ELF-1 (cell line): ENCODE data around the gene ZBTB6.
"Not testable (repeated sequence)": the region's sequence is repeated elsewhere in the genome, so short reads cannot be mapped to it uniquely, and the experiment has no call there.

Experiments used
- DNase-seq: peaks from one replicate; pipeline ENCODE4 v3.0.0-alpha.2; 2016; ENCODE audit warnings: low read depth, low spot score

ZBTB6 gene

DNA sequence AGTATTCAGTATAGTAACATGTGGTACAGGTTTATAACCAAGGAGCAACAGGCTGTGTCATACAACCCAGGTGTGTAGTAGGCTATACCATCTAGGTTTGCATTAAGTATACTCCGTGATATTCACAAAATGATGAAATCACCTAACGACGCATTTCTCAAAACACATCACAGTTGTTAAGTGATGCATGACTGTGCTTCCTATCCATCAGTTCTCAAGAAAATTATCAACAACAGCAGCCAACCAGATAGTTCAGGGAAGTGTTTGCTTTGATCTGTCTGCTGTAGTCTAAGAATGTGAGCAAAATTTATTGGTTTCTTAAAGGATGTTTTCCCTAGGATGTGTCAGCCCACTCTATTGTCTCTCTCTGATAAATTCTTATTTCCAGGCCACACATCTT is 10.8 kb upstream of the ZBTB6 start:
- no peak for DNase-seq

DNA sequence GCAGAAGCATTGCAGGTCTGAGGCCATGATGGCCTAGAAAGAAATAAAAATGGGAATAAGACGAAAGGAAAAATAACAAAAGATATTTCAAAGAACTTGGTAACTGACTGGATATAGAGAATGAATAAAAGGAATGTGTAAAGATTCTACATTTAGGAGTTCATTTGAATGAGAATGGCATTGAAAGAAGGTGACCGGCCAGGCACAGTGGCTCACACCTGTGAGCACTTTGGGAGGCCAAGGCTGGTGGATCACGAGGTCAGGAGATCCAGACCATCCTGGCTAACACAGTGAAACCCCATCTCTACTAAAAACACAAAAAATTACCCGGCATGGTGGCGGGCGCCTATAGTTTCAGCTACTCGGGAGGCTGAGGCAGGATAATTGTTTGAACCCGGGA is 9.6 kb upstream of the ZBTB6 start:
- no peak for DNase-seq

DNA sequence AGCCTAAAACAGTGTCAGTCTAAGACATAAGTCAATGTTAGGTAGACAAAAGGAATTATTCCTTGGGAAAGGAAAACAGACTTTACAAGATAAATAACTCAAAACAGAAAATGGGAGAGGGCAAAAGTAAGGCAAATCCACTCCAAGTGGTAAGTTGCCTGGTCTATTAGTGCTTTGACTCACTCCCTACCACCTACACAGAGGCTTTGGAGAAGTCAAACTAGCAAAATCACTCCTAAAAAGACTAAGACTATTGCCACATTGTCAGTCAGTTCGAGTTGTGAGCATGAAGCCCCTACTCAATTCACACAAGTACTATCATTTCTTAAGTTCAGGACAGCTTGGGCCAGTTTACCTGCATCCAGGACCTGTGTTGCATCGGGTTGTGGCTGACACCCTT is 5.2 kb upstream of the ZBTB6 start:
- DNase-seq, result no peak

DNA sequence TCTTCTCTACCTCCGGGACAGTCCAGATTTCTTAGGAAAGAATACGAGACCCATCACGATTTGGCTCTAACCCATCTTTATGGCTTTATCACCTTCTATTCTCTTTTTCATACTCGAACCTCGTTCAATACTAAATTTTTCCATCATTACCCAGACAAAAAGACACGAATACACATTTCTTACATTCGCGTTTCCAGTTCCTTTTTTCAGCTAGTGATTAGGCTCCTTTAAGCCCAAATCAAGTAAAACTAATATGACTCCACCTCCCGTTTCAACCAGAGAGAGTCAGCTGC is 506 bp downstream of the ZBTB6 start:
- DNase-seq, result no peak

DNA sequence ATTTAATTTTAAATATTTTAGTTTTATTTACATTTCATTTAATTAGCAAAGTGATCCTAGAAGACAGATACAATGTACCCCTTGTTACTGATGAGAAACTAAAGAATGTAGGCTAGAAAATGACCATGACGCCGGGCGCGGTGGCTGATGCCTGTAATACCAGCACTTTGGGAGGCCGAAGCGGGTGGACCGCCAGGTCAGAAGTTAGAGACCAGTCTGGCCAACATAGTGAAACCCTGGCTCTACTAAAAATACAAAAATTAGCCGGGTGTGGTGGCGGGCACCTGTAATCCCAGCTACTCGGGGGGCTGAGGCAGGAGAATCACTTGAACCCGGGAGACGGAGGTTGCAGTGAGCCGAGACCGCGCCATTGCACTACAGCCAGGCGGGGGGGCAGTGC is 7.0 kb downstream of the ZBTB6 start:
- not testable (repeated sequence) for DNase-seq

DNA sequence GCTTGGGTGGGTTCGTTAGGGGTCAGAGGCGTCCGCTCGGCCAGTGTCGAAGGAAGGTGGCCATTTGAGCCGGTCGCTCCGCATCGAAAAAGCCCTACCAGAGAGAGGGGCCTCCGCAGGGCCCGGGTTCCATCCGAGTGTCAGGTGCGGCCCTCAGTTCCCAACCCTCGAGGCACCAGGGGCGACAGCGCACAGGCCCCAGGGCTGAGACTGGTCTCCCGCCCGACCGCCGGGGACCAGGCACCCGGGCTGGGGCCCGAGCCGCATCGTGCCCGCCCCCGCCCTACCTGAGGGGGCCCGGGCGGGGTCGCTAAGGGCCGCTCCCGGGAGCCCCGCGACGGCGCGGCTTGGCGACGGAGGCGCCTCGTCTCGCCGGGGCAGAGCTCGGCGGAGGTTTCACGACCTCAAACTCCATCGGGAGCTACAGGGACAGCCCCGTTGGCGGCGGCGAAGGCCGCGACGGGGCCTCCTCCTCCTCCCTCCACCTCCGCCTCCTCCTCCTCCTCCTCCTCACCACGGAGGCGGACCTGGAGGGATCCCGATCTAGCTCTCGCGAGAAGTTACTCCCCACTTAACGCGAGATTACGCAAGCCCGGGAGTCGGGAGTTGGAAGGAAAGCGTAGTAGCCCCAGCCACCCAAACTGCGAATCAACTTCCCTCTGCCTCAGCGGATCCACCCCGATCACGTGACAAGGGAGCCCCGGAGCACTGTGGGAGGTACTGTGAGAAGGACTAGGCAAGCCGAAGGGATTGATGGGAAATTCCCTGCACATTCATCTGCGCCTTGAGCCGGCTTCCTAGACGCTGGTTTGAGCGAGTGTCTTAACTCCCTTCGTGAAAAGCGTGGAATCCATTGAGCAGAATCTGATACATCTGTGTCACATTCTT is 8.1 kb downstream of the ZBTB6 start, which contains the start of gene RC3H2:
Gene RC3H2, minus strand, starts transcription at position 537 of the 888 bp plus-strand sequence. CDS start 7,850 bp downstream, outside the sequence.
- peak; percentile 99 for DNase-seq

DNA sequence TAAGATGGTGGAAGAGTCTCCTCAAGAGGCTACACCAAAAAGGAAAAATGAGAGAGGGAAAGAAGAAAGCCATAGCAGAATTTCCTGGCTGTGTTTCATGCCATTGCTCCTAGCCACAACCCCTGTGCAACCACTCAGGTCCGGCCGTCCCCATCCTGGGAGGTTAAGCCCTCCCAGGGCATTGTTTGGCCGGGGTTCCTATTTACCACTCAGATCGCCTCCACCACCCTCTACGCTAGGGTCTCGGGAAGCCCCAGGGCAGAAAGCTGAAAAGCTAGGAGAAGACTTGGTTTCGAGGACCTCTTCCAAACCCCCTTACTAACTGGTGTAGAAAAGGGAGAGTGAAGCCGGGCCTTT is 8.7 kb downstream of the ZBTB6 start:
- DNase-seq, result no peak

DNA sequence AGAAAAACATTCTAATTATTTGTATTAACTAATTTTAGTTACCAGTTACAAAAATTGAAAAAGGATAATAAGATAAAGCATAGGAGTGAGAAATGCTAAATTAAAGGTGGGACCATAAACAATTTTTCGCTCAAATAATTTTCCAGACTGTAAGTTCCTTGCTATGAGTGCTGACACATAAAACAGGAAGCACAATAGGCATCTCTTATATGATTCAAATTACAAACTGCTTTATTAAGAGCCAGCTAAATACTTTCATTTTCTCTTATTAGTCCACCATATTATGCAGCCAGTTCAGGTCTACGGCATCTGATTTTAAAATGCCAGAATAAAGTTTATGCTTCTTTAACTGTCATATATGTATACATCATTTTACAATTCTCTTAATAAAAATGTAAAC is 12.3 kb downstream of the ZBTB6 start:
- DNase-seq, result no peak

DNA sequence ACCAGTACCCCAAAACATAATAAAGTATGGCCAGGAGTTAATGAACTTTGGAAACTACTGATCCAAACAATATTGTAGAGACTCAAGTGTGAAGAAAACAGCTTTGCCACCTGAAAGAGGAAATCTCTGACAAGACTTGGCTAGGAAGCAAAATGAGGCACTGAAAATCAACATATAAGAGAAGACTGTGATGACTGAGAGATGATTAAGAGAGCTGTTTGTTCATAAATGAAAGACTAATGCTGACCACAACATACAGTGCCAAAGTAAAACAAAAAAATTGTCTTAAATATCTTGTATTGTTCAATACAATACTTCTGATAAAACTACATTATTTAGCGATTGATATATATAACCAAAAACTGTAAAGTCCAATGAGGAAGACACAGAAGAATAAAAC is 15.2 kb downstream of the ZBTB6 start:
- DNase-seq, result no peak

DNA sequence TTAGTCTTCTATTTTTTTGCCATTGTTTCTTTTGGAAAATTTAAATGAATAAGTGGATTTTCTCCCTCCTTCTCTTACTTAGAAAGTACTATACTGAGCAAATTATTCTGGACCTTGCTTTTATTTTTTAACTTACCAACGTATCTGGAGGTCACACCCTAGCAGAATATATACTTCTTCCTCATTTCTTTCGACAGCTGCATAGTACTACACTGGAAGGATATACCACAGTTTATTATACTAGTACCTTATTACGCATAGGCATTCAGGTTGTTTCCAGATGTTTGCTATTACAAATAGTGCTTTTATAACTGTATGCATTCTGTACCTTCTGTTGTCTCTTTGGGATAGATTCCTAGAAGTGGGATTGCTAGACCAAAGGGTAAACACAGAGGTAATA is 24.6 kb downstream of the ZBTB6 start:
- DNase-seq, result no peak

DNA sequence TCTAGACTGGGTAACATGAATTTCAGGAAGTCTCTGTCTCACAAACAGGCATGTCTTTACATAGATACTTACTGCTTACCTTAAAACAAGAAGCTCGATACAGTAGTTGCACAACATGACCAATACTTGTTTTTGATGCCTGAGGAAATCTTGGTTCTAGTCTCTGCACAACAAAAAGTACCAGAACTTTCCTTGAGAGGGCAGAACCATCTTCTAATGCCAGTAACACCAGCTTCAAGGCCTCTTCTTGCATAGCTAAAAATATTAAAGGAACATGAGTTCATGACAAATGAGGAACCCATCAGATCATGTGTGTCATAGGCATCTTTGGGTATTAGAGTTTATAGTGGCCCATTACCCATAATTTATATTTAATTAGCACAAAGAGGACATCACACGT is 30.0 kb downstream of the ZBTB6 start:
- no peak for DNase-seq

DNA sequence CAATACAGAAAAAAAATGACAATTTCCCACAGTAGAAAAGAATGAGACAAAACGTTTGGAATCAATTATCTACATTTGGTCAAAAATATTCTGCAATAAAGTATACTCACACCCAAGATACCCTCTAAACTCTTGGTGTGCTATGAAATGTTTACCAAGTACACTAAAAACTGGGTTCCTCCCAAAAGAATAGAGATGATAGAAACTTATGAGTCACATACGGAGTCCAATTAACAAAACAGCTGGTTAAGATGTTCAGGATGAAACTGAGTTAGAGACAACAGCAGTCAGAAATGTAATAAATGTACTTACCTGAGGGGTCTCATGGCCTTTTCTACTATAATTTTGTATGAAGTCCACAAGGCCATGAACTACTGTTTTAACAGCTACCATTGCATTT is 33.7 kb downstream of the ZBTB6 start:
- no peak for DNase-seq

DNA sequence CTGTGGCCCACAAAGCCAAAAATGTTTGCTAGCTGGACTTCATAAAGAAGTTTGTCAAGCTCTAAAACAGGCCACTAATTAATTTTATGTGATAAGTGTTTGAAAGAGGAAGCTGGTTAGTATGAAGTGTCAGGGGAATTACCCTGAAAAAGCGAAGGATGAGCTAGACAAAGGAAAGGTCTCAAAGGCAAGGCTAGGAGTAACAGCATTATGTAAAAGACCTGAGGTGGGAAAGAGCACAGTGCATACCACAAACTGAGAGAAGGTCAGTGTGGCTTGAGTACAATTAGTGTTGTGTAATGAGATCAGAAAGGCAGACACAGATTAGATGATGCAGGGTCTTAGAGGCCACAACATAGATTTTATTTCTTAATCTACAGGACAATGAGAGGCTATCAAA is 37.6 kb downstream of the ZBTB6 start:
- no peak for DNase-seq

DNA sequence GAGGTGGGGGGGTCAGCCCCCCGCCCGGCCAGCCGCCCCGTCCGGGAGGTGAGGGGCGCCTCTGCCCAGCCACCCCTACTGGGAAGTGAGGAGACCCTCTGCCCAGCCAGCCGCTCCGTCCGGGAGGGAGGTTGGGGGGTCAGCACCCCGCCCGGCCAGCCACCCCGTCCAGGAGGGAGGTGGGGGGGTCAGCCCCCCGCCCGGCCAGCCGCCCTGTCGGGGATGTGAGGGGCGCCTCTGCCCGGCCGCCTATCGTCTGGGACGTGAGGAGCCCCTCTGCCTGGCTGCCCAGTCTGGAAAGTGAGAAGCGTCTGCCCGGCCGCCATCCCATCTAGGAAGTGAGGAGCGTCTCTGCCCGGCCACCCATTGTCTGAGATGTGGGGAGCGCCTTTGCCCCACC is 45.8 kb downstream of the ZBTB6 start:
- DNase-seq, result not testable (repeated sequence)

DNA sequence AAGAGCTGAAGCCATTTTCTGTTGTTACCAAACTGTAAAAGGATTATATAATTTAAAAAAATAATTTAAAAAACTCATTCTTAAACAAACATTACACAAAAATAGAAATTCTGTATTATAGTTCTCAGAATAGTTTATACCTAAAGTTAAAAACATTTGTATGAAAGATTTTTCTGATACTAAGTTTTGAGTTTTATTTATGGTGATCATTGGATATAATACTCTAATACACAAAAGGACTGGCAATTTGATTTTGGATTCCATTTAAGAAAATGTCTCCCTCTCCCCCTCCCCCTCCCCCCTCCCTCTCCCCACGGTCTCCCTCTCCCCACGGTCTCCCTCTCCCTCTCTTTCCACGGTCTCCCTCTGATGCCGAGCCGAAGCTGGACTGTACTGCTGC is 47.0 kb downstream of the ZBTB6 start:
- no peak for DNase-seq

DNA sequence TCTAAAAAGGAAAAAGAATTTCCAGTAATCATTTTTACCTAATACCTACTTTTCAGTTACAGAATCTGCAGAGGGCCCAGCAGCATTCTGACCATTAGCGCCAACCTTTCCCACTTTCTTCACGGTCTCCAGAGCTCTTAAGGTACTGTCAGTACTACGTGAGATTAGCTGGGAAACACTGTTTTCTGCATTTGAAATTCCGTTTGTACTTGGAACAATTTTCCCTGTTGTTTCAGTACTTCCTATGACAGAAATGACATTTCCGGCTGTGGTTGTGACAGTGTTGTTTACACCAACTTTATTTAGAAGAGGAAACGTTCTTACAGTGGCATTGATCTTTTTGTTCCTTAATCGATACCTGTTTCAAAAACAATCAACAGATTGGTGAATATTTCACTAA is 47.8 kb downstream of the ZBTB6 start:
- DNase-seq, result no peak

DNA sequence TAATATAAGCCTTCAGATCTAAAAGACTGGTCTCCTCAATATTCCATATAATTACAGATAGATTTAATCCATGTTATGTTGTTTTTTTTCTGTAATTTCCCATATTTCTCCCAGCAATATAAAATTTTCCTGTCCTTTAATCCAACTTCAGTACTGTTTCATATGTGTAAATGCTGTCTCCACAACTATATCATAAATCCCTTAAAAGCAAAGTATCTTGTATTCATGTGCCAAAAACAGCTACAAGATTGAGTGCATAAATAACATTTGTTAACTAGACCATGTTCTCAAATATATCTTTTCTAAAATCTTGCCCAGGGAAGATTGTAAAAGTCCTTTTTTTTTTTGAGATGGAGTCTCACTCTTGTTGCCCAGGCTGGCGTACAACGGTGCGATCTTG is 49.7 kb downstream of the ZBTB6 start:
- no peak for DNase-seq

DNA sequence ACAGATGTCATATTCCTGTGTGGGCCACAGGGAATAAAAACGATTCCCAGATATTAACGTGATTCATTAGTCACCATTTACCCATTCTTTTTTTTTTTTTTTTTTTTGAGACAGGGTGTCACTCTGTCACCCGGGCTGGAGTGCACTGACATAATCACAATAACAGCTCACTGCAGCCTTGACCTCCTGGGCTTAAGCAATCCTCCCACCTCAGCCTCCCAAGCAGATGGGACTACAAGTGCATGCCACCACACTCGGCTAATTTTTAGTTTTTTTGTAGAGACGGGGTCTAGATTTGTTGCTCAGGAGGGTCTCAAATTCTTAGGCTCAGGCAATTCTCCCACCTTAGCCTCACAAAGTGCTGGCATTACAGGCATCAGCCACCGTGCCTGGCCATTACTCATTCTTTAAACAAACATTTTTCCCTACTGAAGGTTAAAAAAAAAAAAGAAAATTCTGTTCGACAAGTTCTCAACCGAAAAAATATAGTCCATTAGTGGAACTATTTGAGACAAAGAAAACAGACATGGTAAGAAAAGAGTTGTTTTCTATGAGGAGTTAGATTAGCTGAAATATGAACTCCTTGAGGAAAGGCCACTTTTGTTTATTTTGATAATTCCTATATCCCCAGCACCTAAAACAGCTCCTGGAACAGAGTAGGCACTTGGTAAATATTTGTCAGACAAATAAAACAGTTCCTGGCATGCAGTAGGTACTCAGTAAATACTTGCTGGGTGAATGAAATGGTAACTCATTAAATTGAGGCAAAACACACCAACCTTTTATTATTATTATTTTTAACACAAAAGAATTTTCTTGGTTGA is 52.6 kb downstream of the ZBTB6 start:
- DNase-seq, result no peak
